Thoracic aorta (tissue), 2 donors: ENCODE results near the gene MAP1A. TPM values are rescaled to one million over a fixed set of nuclear protein-coding genes. Genes with fewer than 3 reads are reported as not detected.
A peak's percentile ranks its signal among the peaks of the same experiment; 100 is the strongest.

Source experiments
- ATAC-seq: fragments of 150-250 bp; one replicate; pipeline ENCODE4 v1.8.0; 2017; ENCODE audit warnings: low read depth; ENCODE audit not compliant: insufficient number of reproducible peaks, low FRiP score
- DNase-seq: peaks from one replicate; pipeline ENCODE4 v3.0.0-alpha.2; 2020; ENCODE audit warnings: low spot score
- H3K27ac ChIP-seq, 2 donors: fragments of 200-600 bp; sonication (generic); 1 replicate in 1 of 2; 2 replicates in 1 of 2; pipeline ENCODE4 v1.5.1; 2016; ENCODE audit warnings: mild to moderate bottlenecking in 2 of 2, moderate library complexity in 2 of 2
- H3K27me3 ChIP-seq: fragments of 200-600 bp; sonication (generic); replicated peaks from 2 replicates; pipeline ENCODE4 v1.6.0; 2016; ENCODE audit warnings: mild to moderate bottlenecking; ENCODE audit not compliant: insufficient read depth
- H3K36me3 ChIP-seq: fragments of 200-600 bp; sonication (generic); one replicate; pipeline ENCODE4 v1.5.1; 2016
- H3K4me1 ChIP-seq, 2 donors: fragments of 200-600 bp; sonication (generic); 1 replicate in 1 of 2; 2 replicates in 1 of 2; pipeline versions ENCODE4 v1.5.1 to v1.6.0; 2016; ENCODE audit warnings: low read depth in 2 of 2, mild to moderate bottlenecking in 1 of 2; ENCODE audit not compliant: control insufficient read depth in 1 of 2
- H3K4me3 ChIP-seq: fragments of 200-600 bp; sonication (generic); 2 replicates; pipeline ENCODE4 v1.5.1; 2016; ENCODE audit warnings: mild to moderate bottlenecking
- H3K9me3 ChIP-seq: fragments of 200-600 bp; sonication (generic); 2 replicates; pipeline ENCODE4 v1.5.1; 2016
- CTCF ChIP-seq: fragments of 200-600 bp; sonication (generic); IDR thresholded peaks from one replicate; pipeline ENCODE4 v1.5.1; 2019; ENCODE audit warnings: antibody characterized with exemption
- total RNA-seq, 2 donors: library from RNA; depleted of rRNA; stranded (reverse); fragments of >200 nt; gene quantifications; one replicate each; pipeline versions ENCODE4 v1.1.0 to v1.2.3, GENCODE V29; 2016

The MAP1A gene
- total RNA-seq, 2 donors from 2014 or later: 29.8 to 39.4 TPM

- H3K9me3 ChIP-seq: no peaks in the 10 kb centered on the region
- no peak for TF ChIP-seq CTCF
- ATAC-seq (no peak), DNase-seq (no peak)
- H3K4me1 ChIP-seq: peaks cover 14 to 33% of the 10 kb centered on the region in 2 donors
- peak overlapping the region; percentile 97 for H3K4me3 ChIP-seq
- H3K27ac ChIP-seq: peak overlapping the region; percentile 65 to 73
- no peaks in the 10 kb centered on the region for H3K27me3 ChIP-seq
- H3K36me3 ChIP-seq: no peaks in the 10 kb centered on the region
Observed at GRCh38 chr15:43492266-43492665, 25.1 kb upstream of the MAP1A start.

- peak; percentile 90 for ATAC-seq
- peak within 1 kb of the TSS; percentile 97 for H3K4me3 ChIP-seq
- no peaks in the 10 kb centered on the region for H3K27me3 ChIP-seq
- H3K36me3 ChIP-seq: no peaks in the 10 kb centered on the region
- no peaks in the 10 kb centered on the region for H3K9me3 ChIP-seq
- H3K27ac ChIP-seq: peak within 1 kb of the TSS; percentile 65 to 73
- DNase-seq: peak; percentile 97
- peaks cover 14 to 33% of the 10 kb centered on the region in 2 donors for H3K4me1 ChIP-seq
- TF ChIP-seq CTCF: no peak
Observed at GRCh38 chr15:43492673-43493601, 24.5 kb upstream of the MAP1A start, which contains the start of gene TP53BP1. TSS of gene TP53BP1 (minus strand) at chr15:43493156. CDS start at chr15:43493043, 113 bp downstream.

- Histone ChIP-seq H3K27me3 (no peaks in the 10 kb centered on the region), H3K4me3 (peak overlapping the region; percentile 97), H3K9me3 (no peaks in the 10 kb centered on the region), H3K4me1 (peaks cover 14 to 25% of the 10 kb centered on the region in 2 donors), H3K36me3 (no peaks in the 10 kb centered on the region), H3K27ac (no peak overlapping the region)
- TF ChIP-seq CTCF: no peak
- DNase-seq (no peak), ATAC-seq (no peak)
Observed at GRCh38 chr15:43493703-43494472, 23.5 kb upstream of the MAP1A start.

- Histone ChIP-seq H3K27me3 (no peaks in the 10 kb centered on the region), H3K36me3 (no peaks in the 10 kb centered on the region), H3K4me3 (no peak overlapping the region), H3K9me3 (no peaks in the 10 kb centered on the region), H3K27ac (no peak overlapping the region), H3K4me1 (no peaks in the 10 kb centered on the region)
- no peak for TF ChIP-seq CTCF
- ATAC-seq (no peak), DNase-seq (no peak)
Observed at GRCh38 chr15:43498990-43499389, 18.4 kb upstream of the MAP1A start.

GRCh38 chr15:43499635-43500034 lies 17.8 kb upstream of the MAP1A start:
- no peak for ATAC-seq
- Histone ChIP-seq H3K27me3 (no peaks in the 10 kb centered on the region), H3K4me1 (no peaks in the 10 kb centered on the region), H3K4me3 (no peak overlapping the region), H3K27ac (no peak overlapping the region), H3K36me3 (no peaks in the 10 kb centered on the region), H3K9me3 (no peaks in the 10 kb centered on the region)
- DNase-seq: no peak
- TF ChIP-seq CTCF: no peak
